ENCODE results near the gene FGD4.

DNA sequence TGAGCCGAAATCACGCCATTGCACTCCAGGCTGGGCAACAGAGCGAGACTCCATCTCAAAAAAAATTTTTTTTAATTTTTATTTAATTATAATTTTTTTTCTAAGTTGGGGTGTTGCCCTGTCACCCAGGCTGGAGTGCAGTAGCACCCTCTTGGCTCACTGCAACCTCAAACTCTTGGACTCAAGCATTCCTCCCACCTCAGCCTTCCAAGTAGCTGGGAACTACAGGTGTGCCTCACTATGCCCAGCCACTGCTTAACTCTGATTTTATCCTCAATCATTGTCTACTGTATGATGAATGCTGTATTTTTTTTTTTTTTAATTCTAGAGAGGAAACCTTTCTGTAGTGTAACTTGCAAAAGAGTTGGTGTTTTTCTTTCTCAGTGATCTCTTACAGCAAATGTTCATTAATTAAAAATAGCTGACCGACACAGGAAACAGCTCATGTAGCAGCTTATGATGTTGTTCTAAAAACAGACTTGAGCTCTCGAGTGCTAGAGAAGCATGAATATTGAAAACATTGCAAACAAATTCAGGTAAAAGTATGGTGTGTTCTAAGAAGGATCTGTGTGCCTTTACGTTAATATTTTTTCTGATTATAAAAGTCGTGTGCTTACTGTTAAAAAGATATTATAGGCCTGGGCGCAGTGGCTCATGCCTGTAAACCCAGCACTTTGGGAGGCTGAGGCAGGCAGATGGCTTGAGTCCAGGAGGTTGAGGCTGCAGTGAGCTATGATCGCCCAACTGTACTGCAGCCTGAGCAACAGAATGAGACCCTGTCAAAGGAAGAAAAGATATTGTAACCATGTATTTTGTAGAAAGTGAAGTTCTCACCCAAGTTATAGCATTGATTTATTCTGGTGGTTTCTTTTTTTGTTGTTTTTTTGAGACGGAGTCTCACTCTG lies 68.9 kb downstream of the FGD4 start:
- TF ChIP-seq, protein P1, sequence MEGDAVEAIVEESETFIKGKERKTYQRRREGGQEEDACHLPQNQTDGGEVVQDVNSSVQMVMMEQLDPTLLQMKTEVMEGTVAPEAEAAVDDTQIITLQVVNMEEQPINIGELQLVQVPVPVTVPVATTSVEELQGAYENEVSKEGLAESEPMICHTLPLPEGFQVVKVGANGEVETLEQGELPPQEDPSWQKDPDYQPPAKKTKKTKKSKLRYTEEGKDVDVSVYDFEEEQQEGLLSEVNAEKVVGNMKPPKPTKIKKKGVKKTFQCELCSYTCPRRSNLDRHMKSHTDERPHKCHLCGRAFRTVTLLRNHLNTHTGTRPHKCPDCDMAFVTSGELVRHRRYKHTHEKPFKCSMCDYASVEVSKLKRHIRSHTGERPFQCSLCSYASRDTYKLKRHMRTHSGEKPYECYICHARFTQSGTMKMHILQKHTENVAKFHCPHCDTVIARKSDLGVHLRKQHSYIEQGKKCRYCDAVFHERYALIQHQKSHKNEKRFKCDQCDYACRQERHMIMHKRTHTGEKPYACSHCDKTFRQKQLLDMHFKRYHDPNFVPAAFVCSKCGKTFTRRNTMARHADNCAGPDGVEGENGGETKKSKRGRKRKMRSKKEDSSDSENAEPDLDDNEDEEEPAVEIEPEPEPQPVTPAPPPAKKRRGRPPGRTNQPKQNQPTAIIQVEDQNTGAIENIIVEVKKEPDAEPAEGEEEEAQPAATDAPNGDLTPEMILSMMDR (conservative IDR thresholded peaks at IDR 0.05; ENCODE audit: low read length), result no peak
- no peak for TF ChIP-seq EZH2phosphoT487 (IDR thresholded peaks at IDR 0.05; ENCODE audit: borderline replicate concordance)
